DND-41 (cell line): ENCODE data around the gene ABCC4.

Source experiments
- CTCF ChIP-seq: IDR thresholded peaks from 2 replicates; pipeline ENCODE4 v1.5.1; 2012; ENCODE audit warnings: borderline replicate concordance, low read length, moderate library complexity, mild to moderate bottlenecking; ENCODE audit not compliant: poor library complexity, severe bottlenecking; ENCODE audit errors: extremely low read depth
- EZH2 ChIP-seq: IDR thresholded peaks from 3 replicates; pipeline ENCODE4 v1.6.1; 2012; ENCODE audit warnings: borderline replicate concordance, low read depth, mild to moderate bottlenecking, moderate library complexity, low read length, inconsistent platforms; ENCODE audit not compliant: severe bottlenecking

- no peak for TF ChIP-seq CTCF
- no peak for TF ChIP-seq EZH2
Observed at GRCh38 chr13:94996445-94996844, 304.8 kb downstream of the ABCC4 start.
